Measurements from ENCODE around the gene ARMC5.
"Not testable (repeated sequence)": the region's sequence is repeated elsewhere in the genome, so short reads cannot be mapped to it uniquely, and the experiment has no call there.

ARMC5 gene

GRCh38 chr16:31430380-31431052, 28.8 kb upstream of the ARMC5 start:
- DNase-seq (ENCODE audit: low read depth) = no peak

GRCh38 chr16:31435341-31436220, 23.7 kb upstream of the ARMC5 start:
- DNase-seq (ENCODE audit: low read depth) = no peak

- DNase-seq (ENCODE audit: low read depth) = no peak
Measured at GRCh38 chr16:31436221-31437045, 22.9 kb upstream of the ARMC5 start.

- no peak for DNase-seq (ENCODE audit: low read depth)
Measured at GRCh38 chr16:31438414-31438813, 20.9 kb upstream of the ARMC5 start.

DNA sequence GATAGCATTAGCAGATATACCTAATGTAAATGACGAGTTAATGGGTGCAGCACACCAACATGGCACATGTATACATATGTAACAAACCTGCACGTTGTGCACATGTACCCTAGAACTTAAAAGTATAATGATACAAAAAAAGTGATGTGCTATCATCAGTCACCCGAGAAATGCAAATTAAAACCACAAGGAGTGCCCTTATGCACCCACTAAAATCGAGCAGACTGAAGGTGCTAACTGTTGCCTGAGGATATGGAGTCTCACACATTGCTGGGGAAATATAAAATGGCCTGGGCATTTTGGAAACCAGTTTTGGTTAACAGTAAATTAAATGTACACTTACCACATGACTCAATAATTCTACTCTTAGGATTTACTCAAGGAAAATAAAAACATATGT, 20.3 kb upstream of the ARMC5 start:
- DNase-seq (ENCODE audit: low read depth) = not testable (repeated sequence)

DNA sequence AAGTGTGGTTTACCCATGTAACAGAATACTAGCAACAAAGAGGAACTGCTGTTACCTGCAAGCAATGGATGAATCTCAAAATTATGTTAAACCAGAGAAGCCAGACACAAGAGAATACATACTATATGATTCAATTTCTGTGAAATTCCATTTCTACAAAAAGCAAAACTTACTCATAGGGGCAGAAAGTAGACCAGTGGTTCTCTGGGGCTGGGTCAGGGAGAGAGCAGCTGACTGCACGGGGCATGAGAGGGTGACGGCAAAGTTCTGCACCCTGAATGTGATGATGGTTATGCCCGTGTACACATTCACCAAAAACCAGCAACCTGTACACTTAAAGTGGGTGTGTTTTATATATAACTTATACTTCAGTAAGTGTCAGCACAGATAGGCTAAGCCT, 19.8 kb upstream of the ARMC5 start:
- no peak for DNase-seq (ENCODE audit: low read depth)

GRCh38 chr16:31440516-31441184, 18.7 kb upstream of the ARMC5 start:
- DNase-seq (ENCODE audit: low read depth) = no peak

GRCh38 chr16:31441956-31442355, 17.3 kb upstream of the ARMC5 start:
- DNase-seq (ENCODE audit: low read depth) = no peak

- DNase-seq (ENCODE audit: low read depth) = not testable (repeated sequence)
Measured at GRCh38 chr16:31445931-31446330, 13.4 kb upstream of the ARMC5 start.

DNA sequence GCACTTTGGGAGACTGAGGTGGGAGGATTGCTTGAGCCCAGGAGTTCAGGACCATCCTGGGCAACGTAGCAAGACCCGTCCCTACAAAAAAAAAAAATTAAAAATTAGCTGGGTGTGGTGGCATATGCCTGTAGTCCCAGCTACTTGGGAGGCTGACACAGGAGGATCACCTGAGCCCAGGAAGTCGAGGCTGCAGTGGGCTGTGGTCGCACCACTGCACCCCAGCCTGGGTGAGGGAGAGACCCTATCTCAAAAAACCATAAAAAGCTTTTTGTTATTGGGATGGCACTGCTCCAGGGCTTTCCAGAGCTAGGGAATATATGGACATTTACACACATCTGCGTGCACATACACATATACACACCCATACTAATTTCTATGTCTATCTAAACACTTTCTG, 8.1 kb upstream of the ARMC5 start:
- DNase-seq (ENCODE audit: low read depth) = no peak

DNA sequence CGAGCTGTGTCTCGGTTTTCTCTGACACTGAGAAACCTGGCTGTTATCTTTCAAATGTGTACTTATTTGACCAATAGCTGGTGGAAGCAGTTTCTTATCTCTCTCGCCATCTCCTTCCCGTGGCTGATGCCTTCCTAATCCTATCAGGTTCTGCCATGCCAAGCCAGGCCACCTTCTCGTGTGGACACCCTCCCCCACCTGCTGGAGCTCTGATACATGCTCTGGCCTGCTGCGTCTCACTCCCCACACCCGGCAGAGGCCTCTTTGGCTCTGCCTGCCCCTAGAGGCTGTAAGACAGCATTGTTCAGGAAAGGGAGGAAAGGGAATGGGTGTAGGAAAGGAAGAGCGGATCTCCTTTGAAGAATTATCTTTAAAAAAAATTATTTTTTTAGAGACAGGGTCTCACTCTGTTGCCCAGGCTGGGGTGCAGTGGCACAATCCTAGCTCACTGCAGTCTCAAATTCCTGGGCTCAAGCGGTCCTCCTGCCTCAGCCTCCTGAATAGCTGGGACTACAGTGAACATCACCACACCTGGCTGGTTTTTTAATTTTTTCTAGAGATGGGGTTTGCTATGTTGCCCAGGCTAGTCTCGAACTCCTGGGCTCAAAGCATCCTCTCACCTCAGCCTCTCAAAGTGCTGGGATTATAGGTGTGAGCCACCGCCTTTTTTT, 7.5 kb upstream of the ARMC5 start:
- DNase-seq (ENCODE audit: low read depth) = no peak

DNA sequence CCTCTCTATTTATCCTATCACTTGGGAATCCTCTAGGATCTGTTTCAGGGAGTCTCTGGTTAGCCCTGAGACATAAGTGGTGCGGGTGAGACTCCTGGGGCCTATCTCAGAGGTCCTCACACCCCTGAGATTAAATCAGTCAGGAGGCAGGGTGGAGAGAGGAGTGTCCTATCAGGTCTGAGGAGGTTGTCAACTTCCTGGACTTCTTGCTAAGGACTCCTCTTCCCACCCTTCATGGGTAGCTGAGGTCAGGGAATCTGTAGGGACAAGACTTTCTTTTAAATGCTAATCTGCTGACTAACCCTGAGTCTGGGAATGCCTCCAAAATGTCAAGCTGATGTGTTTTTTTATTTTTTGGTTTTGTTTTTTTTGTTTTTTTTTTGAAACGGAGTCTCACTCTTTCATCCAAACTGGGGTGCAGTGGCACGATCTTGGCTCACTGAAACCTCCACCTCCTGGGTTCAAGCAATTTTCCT, 6.6 kb upstream of the ARMC5 start:
- no peak for DNase-seq (ENCODE audit: low read depth)

GRCh38 chr16:31453255-31454204, 5.8 kb upstream of the ARMC5 start:
- DNase-seq (ENCODE audit: low read depth) = no peak

GRCh38 chr16:31455601-31456314, 3.5 kb upstream of the ARMC5 start:
- no peak for DNase-seq (ENCODE audit: low read depth)

DNA sequence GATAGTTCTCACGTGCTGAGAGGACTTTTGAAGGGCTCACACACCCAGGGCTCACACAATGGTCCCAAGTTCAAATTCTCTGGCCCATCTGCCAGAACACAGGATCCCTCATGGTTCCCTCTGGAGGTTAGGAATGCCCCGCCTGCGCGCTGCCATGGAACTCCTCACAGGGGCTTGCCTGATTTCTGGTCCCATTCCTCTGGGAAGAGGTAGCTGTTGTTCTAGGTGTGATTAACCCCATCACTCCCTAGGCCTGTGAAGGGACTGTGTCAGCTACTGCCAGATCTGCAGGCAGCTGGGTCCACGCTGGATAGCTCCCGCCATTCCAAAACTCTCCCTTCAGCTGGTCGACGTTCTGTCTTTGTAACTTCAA, 2.3 kb upstream of the ARMC5 start:
- no peak for DNase-seq (ENCODE audit: low read depth)

- peak; percentile 37 for DNase-seq (ENCODE audit: low read depth)
Measured at GRCh38 chr16:31458073-31458843, 1.0 kb upstream of the ARMC5 start.

DNA sequence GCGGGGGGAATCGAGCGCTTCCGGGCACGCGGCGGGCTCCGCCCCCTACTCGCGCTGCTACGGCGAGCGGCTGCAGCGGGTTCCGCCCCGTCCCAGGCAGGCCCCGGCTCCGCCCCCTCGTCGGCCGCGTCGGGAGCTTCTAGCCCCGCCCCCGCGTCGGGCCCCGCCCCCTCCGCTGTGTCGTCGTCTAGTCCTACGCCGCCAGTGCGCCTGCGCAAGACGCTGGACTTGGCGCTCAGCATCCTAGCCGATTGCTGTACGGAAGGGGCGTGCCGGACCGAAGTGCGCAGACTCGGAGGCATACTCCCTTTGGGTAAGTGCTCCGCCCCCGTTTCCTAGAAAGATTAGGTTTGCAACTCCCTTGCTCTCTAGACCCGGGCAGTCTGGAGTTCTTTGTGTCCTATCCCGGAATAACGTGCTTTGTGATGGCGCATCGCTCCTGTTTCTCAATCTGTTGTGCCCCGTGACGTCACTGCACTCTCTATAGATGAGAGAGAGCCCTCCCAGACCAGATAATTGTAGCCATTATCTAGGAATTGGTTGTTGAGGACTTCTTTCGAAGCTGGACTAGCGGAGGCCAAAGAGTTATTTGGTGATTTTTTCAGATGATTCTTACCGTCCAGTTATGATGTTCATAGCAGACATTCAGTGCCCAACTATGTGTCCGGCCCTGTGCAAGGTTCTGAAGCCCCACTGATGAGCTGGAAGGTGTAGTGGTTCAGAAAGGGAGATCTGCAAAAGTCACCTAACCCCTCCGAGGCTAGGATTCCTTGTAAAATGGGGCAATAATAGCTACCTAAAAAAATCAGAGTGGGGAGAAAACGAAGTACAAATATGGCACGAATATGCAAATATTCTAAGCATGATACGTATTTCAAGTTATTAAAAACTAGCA, 633 bp downstream of the ARMC5 start:
- DNase-seq (ENCODE audit: low read depth) = peak; percentile 100

- no peak for DNase-seq (ENCODE audit: low read depth)
Measured at GRCh38 chr16:31460582-31461002, 1.3 kb downstream of the ARMC5 start.
